Transverse colon (tissue), 4 donors: Measurements from ENCODE around the gene ZBTB26. TPM values are rescaled to one million over a fixed set of nuclear protein-coding genes. Genes with fewer than 3 reads are reported as not detected.

Source experiments
- DNase-seq: peaks from one replicate; pipeline ENCODE4 v3.0.0-alpha.2; 2019
- H3K27ac ChIP-seq, 4 donors: fragments of 200-600 bp; sonication (generic); 2 replicates each; pipeline ENCODE4 v1.5.1; 2016 to 2018; ENCODE audit warnings: inconsistent platforms in 4 of 4
- H3K27me3 ChIP-seq: fragments of 200-600 bp; sonication (generic); 2 replicates; pipeline ENCODE4 v1.5.1; 2017; ENCODE audit warnings: inconsistent platforms
- H3K36me3 ChIP-seq, 4 donors: fragments of 200-600 bp; sonication (generic); 2 replicates each; pipeline ENCODE4 v1.5.1; 2017 to 2019; ENCODE audit warnings: inconsistent platforms in 4 of 4
- H3K4me1 ChIP-seq, 4 donors: fragments of 200-600 bp; sonication (generic); 2 replicates each; pipeline ENCODE4 v1.5.1; 2017 to 2020; ENCODE audit warnings: inconsistent platforms in 4 of 4
- H3K4me3 ChIP-seq, 4 donors: fragments of 200-600 bp; sonication (generic); 1 replicate in 1 of 4; 2 replicates in 3 of 4; pipeline versions ENCODE4 v1.5.1 to v1.6.1; 2017 to 2019; ENCODE audit warnings: inconsistent platforms in 4 of 4
- H3K9me3 ChIP-seq, 2 donors: fragments of 200-600 bp; sonication (generic); 2 replicates each; pipeline ENCODE4 v1.5.1; 2017 to 2019; ENCODE audit warnings: inconsistent platforms in 2 of 2
- CTCF ChIP-seq, 5 experiments: fragments of 200-600 bp in 3 of 5; fragments of 450-650 bp in 2 of 5; sonication (generic) in 3 of 5; IDR thresholded peaks; 1 replicate in 2 of 5; 2 replicates in 3 of 5; pipeline ENCODE4 v1.5.1; 2016 to 2017; ENCODE audit warnings: antibody characterized with exemption in 5 of 5, inconsistent platforms in 3 of 5, mild to moderate bottlenecking in 2 of 5, moderate library complexity in 1 of 5
- EP300 ChIP-seq: sonication (generic); formaldehyde crosslinking; IDR thresholded peaks from one replicate; pipeline ENCODE4 v1.6.1; 2017; ENCODE audit warnings: antibody characterized with exemption, low read depth
- POLR2A ChIP-seq: fragments of 450-650 bp; IDR thresholded peaks from one replicate; pipeline ENCODE4 v1.6.1; 2016; ENCODE audit warnings: antibody characterized with exemption, mild to moderate bottlenecking, moderate library complexity
- POLR2AphosphoS5 ChIP-seq, 3 donors: sonication (generic); formaldehyde crosslinking; IDR thresholded peaks; one replicate each; pipeline ENCODE4 v1.6.1; 2016; ENCODE audit warnings: antibody characterized with exemption in 3 of 3
- WGBS, 2 donors: methylation state at CpG; one replicate each; pipeline ENCODE4 v1.1.5; 2018; ENCODE audit warnings: low coverage in 1 of 2; 5-methylcytosine and 5-hydroxymethylcytosine counted together
- in situ Hi-C, 4 donors: fragments of 200-750 bp; cut with MboI; loops; one replicate each; pipeline versions ENCODE4 v1.15.0 to v1.15.1; 2017; ENCODE audit warnings: low sequenced_read_pairs in 3 of 4, low pct_ligation_motif_present in 1 of 4, low pct_unique_long_range_greater_than_20kb in 1 of 4
- intact Hi-C: fragments of 100-400 bp; cut with DNase I; formaldehyde crosslinking; loops from one replicate; pipeline ENCODE4 v1.15.1; 2023; ENCODE audit warnings: low total_unique reads
- small RNA-seq, 4 donors: library from RNA; depleted of rRNA; stranded (forward); fragments of <200 nt; gene quantifications; one replicate each; pipeline ENCODE3, GENCODE V24; 2016
- total RNA-seq, 4 donors: library from RNA; depleted of rRNA; stranded (reverse); fragments of >200 nt; gene quantifications; one replicate each; pipeline ENCODE4 v1.1.0, GENCODE V29; 2016

The ZBTB26 gene
- total RNA-seq, 4 donors from 2014 or later: 6.7 to 18.5 (median 8.0) TPM

GRCh38 chr9:122866079-122866478, 65.2 kb downstream of the ZBTB26 start:
- TF ChIP-seq CTCF (IDR thresholded peaks at IDR 0.05): no peak
- no peak for TF ChIP-seq EP300
- TF ChIP-seq POLR2AphosphoS5 (IDR thresholded peaks at IDR 0.05): no peak
- no peak for TF ChIP-seq POLR2A
- Histone ChIP-seq H3K27ac (no peak overlapping the region), H3K4me1 (no peaks in the 10 kb centered on the region), H3K27me3 (no peaks in the 10 kb centered on the region), H3K9me3 (no peaks in the 10 kb centered on the region), H3K36me3 (peaks cover 0 to 19% (median 5%) of the 10 kb centered on the region in 4 donors), H3K4me3 (no peak overlapping the region)
- in situ Hi-C loops: no loop called here
- 75% methylated on average over 3 of the region's 5 CpGs; no CpG with 5 or more reads in 1 of the 2 donors for WGBS, 2 donors
- DNase-seq: no peak
- intact Hi-C loops: no loop called here

Small RNA genes lying within 50 kb of the gene (small RNA-seq; reads per million reads assigned to genes)
- gene RNY1P15: 0 reads per million in 4 donors
- gene SNORD90: 1,568 to 6,562 (median 5,597) reads per million in 4 donors

Other genes with a start within 250 kb of the ZBTB26 start
- not detected for gene OR1L4, start 207.5 kb downstream of the ZBTB26 start, total RNA-seq
- gene OR1L6, start 189.2 kb downstream of the ZBTB26 start, total RNA-seq: not detected
- gene OR5C1, start 142.6 kb downstream of the ZBTB26 start, total RNA-seq: not detected
- gene OR1K1, start 131.4 kb downstream of the ZBTB26 start, total RNA-seq: not detected
- gene PDCL, start 102.9 kb downstream of the ZBTB26 start, total RNA-seq: 10 to 100 TPM in 3 of 4 donors, 1 to 10 TPM in 1; 4.6 to 16.4 (median 12.8) TPM
- 100 to 1,000 TPM in 1 of 4 donors, 10 to 100 TPM in 3; 42.5 to 163 (median 54.7) TPM for gene RC3H2, start 26.2 kb downstream of the ZBTB26 start, total RNA-seq
- 10 to 100 TPM in 1 of 4 donors, 1 to 10 TPM in 3; 5.2 to 10.1 (median 8.7) TPM for gene ZBTB6, start 18.2 kb downstream of the ZBTB26 start, total RNA-seq
- 100 to 1,000 TPM in 2 of 4 donors, 10 to 100 TPM in 2; 56.1 to 114 (median 88.9) TPM for gene RABGAP1, start 9.5 kb upstream of the ZBTB26 start, total RNA-seq
- gene GPR21, start 102.2 kb upstream of the ZBTB26 start, total RNA-seq: 1 to 10 TPM in 1 of 4 donors, not detected in 3; 3.0 TPM